H1 (cell line): Measurements from ENCODE around the gene DNAJC11. TPM values are rescaled to one million over a fixed set of nuclear protein-coding genes. Genes with fewer than 3 reads are reported as not detected.

Source experiments
- ASH2L ChIP-seq: fragments of 200-600, 300-600 bp; sonication (generic); IDR thresholded peaks from one replicate; pipeline ENCODE4 v1.7.1; 2017; ENCODE audit warnings: low read length
- CBX8 ChIP-seq: fragments of 300-800, 300-1000 bp; sonication (generic); IDR thresholded peaks from 2 replicates; pipeline ENCODE4 v1.7.1; 2016; ENCODE audit warnings: low read depth, low read length, borderline replicate concordance
- CTBP2 ChIP-seq: IDR thresholded peaks from 2 replicates; pipeline ENCODE4 v1.7.0; 2011; ENCODE audit warnings: borderline replicate concordance, mild to moderate bottlenecking, moderate library complexity, mixed read lengths, low read length; ENCODE audit not compliant: insufficient read depth, insufficient read length
- NANOG ChIP-seq: IDR thresholded peaks from 2 replicates; pipeline ENCODE4 v1.6.1; 2011; ENCODE audit warnings: low read length, low read depth, mild to moderate bottlenecking, inconsistent platforms; ENCODE audit not compliant: insufficient read depth, poor library complexity, severe bottlenecking
- PHF8 ChIP-seq: fragments of 200-600 bp; sonication (generic); conservative IDR thresholded peaks from 2 replicates; pipeline ENCODE4 v1.7.1; 2012; ENCODE audit warnings: low read depth, mild to moderate bottlenecking, inconsistent platforms, low read length, moderate library complexity
- RBBP5 ChIP-seq: IDR thresholded peaks from 2 replicates; pipeline ENCODE4 v1.7.1; 2012; ENCODE audit warnings: low read depth, mild to moderate bottlenecking, inconsistent platforms, low read length, moderate library complexity, borderline replicate concordance
- RFX5 ChIP-seq: IDR thresholded peaks from 2 replicates; pipeline ENCODE4 v1.6.1; 2011; ENCODE audit warnings: low read depth, low read length, improper control_type of control experiment, borderline replicate concordance
- RXRA ChIP-seq: IDR thresholded peaks from 2 replicates; pipeline ENCODE4 v1.6.1; 2011; ENCODE audit warnings: low read depth, mild to moderate bottlenecking, low read length, moderate library complexity; ENCODE audit not compliant: insufficient read depth
- SIN3A ChIP-seq, 2 experiments: IDR thresholded peaks in 1 of 2; conservative IDR thresholded peaks in 1 of 2; 2 replicates each; pipeline ENCODE4 v1.6.1; 2011 to 2012; ENCODE audit warnings: low read length in 2 of 2, improper control_type of control experiment in 1 of 2, low read depth in 1 of 2, mild to moderate bottlenecking in 1 of 2
- SIX5 ChIP-seq: IDR thresholded peaks from 2 replicates; pipeline ENCODE4 v1.6.1; 2011; ENCODE audit warnings: mild to moderate bottlenecking, low read depth, low read length
- SP1 ChIP-seq: IDR thresholded peaks from 2 replicates; pipeline ENCODE4 v1.6.1; 2011; ENCODE audit warnings: low read depth, low read length
- SP4 ChIP-seq: IDR thresholded peaks from 2 replicates; pipeline ENCODE4 v1.6.1; 2012; ENCODE audit warnings: low read length, inconsistent platforms
- TBP ChIP-seq: IDR thresholded peaks from 2 replicates; pipeline ENCODE4 v1.6.1; 2011; ENCODE audit warnings: low read depth, low read length, improper control_type of control experiment
- TEAD4 ChIP-seq: IDR thresholded peaks from 2 replicates; pipeline ENCODE4 v1.6.1; 2012; ENCODE audit warnings: low read depth, low read length, inconsistent platforms, mixed read lengths
- polyA plus RNA-seq, 7 experiments: library from polyadenylated mRNA; depleted of rRNA in 3 of 7; stranded (reverse) in 5 of 7; unstranded in 2 of 7; fragments of >200 nt in 5 of 7; fragments of 200-250 nt in 2 of 7; gene quantifications; 1 replicate in 5 of 7; 2 replicates in 1 of 7; 4 replicates in 1 of 7; pipeline versions ENCODE4 v1.2.1 to v1.2.3, GENCODE V29; 2011 to 2013; ENCODE audit warnings: missing spikeins in 2 of 7, mixed read lengths in 2 of 7
- total RNA-seq: library from RNA; stranded (reverse); fragmentation: NEBNext Ultra II Directional; extraction: Animal tissue kit (Norgen Biotek cat#: 25700); gene quantifications from 2 replicates; pipeline ENCODE4 v1.2.1, GENCODE V29; 2021

Gene DNAJC11
- total and polyA plus RNA-seq, 2 of the 8 experiments (the other 6 are each of a cell fraction or from before 2014, with no cell fraction given): 43.9 to 90.9 TPM

- TF ChIP-seq TEAD4: no peak
- TF ChIP-seq SP1: no peak
- 0 out of 2 replicates have a peak, but pooled peaks have one; percentile 15 for TF ChIP-seq PHF8
- TF ChIP-seq SIX5: no peak
- no peak for TF ChIP-seq CBX8
- TF ChIP-seq ASH2L: no peak
- TF ChIP-seq CTBP2: no peak
- TF ChIP-seq SIN3A (conservative IDR thresholded peaks at IDR 0.05 in 1 of 2, IDR thresholded peaks at IDR 0.05 in 1 of 2; ENCODE audit: low read depth in 1 of 2, low read length in 2 of 2): peak; percentile 2 to 33; a peak in 2 of 4 replicates
- no peak for TF ChIP-seq RXRA
- TF ChIP-seq NANOG: no peak
- 0 out of 2 replicates have a peak, but pooled peaks have one; percentile 5 for TF ChIP-seq TBP
- TF ChIP-seq RBBP5: no peak
- no peak for TF ChIP-seq SP4
- no peak for TF ChIP-seq RFX5
Measured at GRCh38 chr1:6601049-6601922, 100.3 kb downstream of the DNAJC11 start (continued).
